H1 (cell line): Measurements from ENCODE around the gene DOK3. TPM values are rescaled to one million over a fixed set of nuclear protein-coding genes. Genes with fewer than 3 reads are reported as not detected.

Experiments
- CTCF ChIA-PET: fragments of 300-600 bp; sonication (Branson Sonifier 250); formaldehyde crosslinking; loops from one replicate; lab custom pipeline; 2021; ENCODE audit not compliant: partially characterized antibody; lab: Charles Lee
- POLR2A ChIA-PET: fragments of 300-600 bp; sonication (Branson Sonifier 250); formaldehyde crosslinking; loops from one replicate; lab custom pipeline; 2021; ENCODE audit warnings: inconsistent platforms; ENCODE audit not compliant: partially characterized antibody; lab: Charles Lee
- DNase-seq, 2 experiments: peaks; one replicate each; pipeline versions ENCODE4 v3.0.0 to v3.0.0-alpha.2; 2010 to 2022; ENCODE audit warnings: low spot score in 2 of 2, low read depth in 1 of 2, mixed read lengths in 1 of 2
- FAIRE-seq: peaks from 2 replicates; lab custom pipeline; 2011; peaks lifted over from hg19 to GRCh38; lab: Jason Lieb, UNC
- H2AFZ ChIP-seq: 2 replicates; pipeline ENCODE4 v1.8.1; 2012; ENCODE audit warnings: low read length, inconsistent platforms
- H2AK5ac ChIP-seq: 2 replicates; pipeline ENCODE4 v1.6.1; 2013; ENCODE audit warnings: low read depth, low read length
- H2BK120ac ChIP-seq: replicated peaks from 2 replicates; pipeline ENCODE3; 2013; ENCODE audit warnings: low read depth, low read length, inconsistent platforms
- H2BK12ac ChIP-seq: 2 replicates; pipeline ENCODE4 v1.6.1; 2013; ENCODE audit warnings: low read depth, low read length
- H2BK15ac ChIP-seq: 2 replicates; pipeline ENCODE4 v1.6.1; 2013; ENCODE audit warnings: low read length
- H2BK20ac ChIP-seq: 2 replicates; pipeline ENCODE4 v1.6.1; 2013; ENCODE audit warnings: low read length
- H2BK5ac ChIP-seq: 2 replicates; pipeline ENCODE4 v1.6.1; 2013; ENCODE audit warnings: low read depth, low read length
- H3K14ac ChIP-seq: 2 replicates; pipeline ENCODE4 v1.6.1; 2013; ENCODE audit warnings: inconsistent platforms; ENCODE audit not compliant: insufficient read length
- H3K18ac ChIP-seq: 2 replicates; pipeline ENCODE4 v1.6.1; 2013; ENCODE audit warnings: low read length; ENCODE audit errors: extremely low read depth
- H3K23ac ChIP-seq: 2 replicates; pipeline ENCODE4 v1.6.1; 2013; ENCODE audit warnings: inconsistent platforms; ENCODE audit not compliant: insufficient read length
- H3K23me2 ChIP-seq: 2 replicates; pipeline ENCODE4 v1.6.1; 2013; ENCODE audit warnings: low read depth, low read length
- H3K27ac ChIP-seq: 2 replicates; pipeline ENCODE4 v1.6.1; 2011; ENCODE audit warnings: low read depth, low read length, inconsistent platforms
- H3K27me3 ChIP-seq, 4 experiments: replicated peaks in 1 of 4; 1 replicate in 1 of 4; 2 replicates in 3 of 4; pipeline versions ENCODE4 v1.6.1 to v1.8.1; 2011 to 2013; ENCODE audit warnings: low read length in 3 of 4, mild to moderate bottlenecking in 3 of 4, inconsistent platforms in 2 of 4, mixed read lengths in 2 of 4, moderate library complexity in 1 of 4; ENCODE audit not compliant: control insufficient read depth in 3 of 4, insufficient read depth in 3 of 4; ENCODE audit errors: extremely low read depth in 1 of 4
- H3K36me3 ChIP-seq, 4 experiments: 2 replicates each; pipeline versions ENCODE4 v1.6.1 to v1.8.1; 2011 to 2013; ENCODE audit warnings: mild to moderate bottlenecking in 4 of 4, low read length in 3 of 4, moderate library complexity in 2 of 4, control low read depth in 1 of 4, inconsistent platforms in 1 of 4; ENCODE audit not compliant: insufficient read depth in 4 of 4, control insufficient read depth in 2 of 4
- H3K4ac ChIP-seq: replicated peaks from 2 replicates; pipeline ENCODE3; 2013; ENCODE audit warnings: low read length, low read depth, mixed read lengths, inconsistent platforms; ENCODE audit not compliant: insufficient read length
- H3K4me1 ChIP-seq, 4 experiments: replicated peaks in 1 of 4; 1 replicate in 1 of 4; 2 replicates in 3 of 4; pipeline versions ENCODE4 v1.6.1 to v1.8.1; 2011 to 2013; ENCODE audit warnings: low read length in 3 of 4, inconsistent platforms in 2 of 4, mixed read lengths in 1 of 4; ENCODE audit not compliant: insufficient read depth in 4 of 4, control insufficient read depth in 3 of 4
- H3K4me2 ChIP-seq, 2 experiments: 2 replicates each; pipeline versions ENCODE4 v1.6.1 to v1.8.1; 2011 to 2013; ENCODE audit warnings: low read depth in 2 of 2, low read length in 2 of 2, control low read depth in 1 of 2, inconsistent platforms in 1 of 2, mild to moderate bottlenecking in 1 of 2; ENCODE audit not compliant: insufficient read depth in 1 of 2
- H3K4me3 ChIP-seq, 4 experiments: fragments of 200-600, 300-600 bp in 1 of 4; sonication (generic), shearing (Covaris generic), sonication (Bioruptor Twin) in 1 of 4; 2 replicates each; pipeline versions ENCODE4 v1.5.1 to v1.8.1; 2011 to 2016; ENCODE audit warnings: low read length in 4 of 4, low read depth in 3 of 4, control low read depth in 2 of 4, inconsistent platforms in 2 of 4, mild to moderate bottlenecking in 2 of 4, mixed read lengths in 1 of 4, moderate library complexity in 1 of 4; ENCODE audit not compliant: insufficient read depth in 2 of 4; ENCODE audit errors: extremely low read depth in 1 of 4
- H3K56ac ChIP-seq: replicated peaks from 2 replicates; pipeline ENCODE3; 2013; ENCODE audit warnings: low read depth, mild to moderate bottlenecking, mixed read lengths, low read length, inconsistent platforms; ENCODE audit not compliant: insufficient read length
- H3K79me1 ChIP-seq: 2 replicates; pipeline ENCODE4 v1.6.1; 2013; ENCODE audit warnings: low read depth, low read length, control low read depth
- H3K79me2 ChIP-seq, 2 experiments: 2 replicates each; pipeline versions ENCODE4 v1.6.1 to v1.8.1; 2012 to 2013; ENCODE audit warnings: low read length in 2 of 2, mild to moderate bottlenecking in 2 of 2, inconsistent platforms in 1 of 2; ENCODE audit not compliant: insufficient read depth in 2 of 2, control insufficient read depth in 1 of 2
- H3K9ac ChIP-seq, 4 experiments: replicated peaks in 1 of 4; 1 replicate in 1 of 4; 2 replicates in 3 of 4; pipeline versions ENCODE4 v1.6.1 to v1.8.1; 2011 to 2013; ENCODE audit warnings: low read depth in 3 of 4, low read length in 3 of 4, control low read depth in 2 of 4, mild to moderate bottlenecking in 2 of 4, moderate library complexity in 2 of 4, inconsistent platforms in 1 of 4; ENCODE audit errors: extremely low read depth in 1 of 4
- H3K9me3 ChIP-seq, 2 experiments: 2 replicates each; pipeline versions ENCODE4 v1.6.1 to v1.8.1; 2012 to 2013; ENCODE audit warnings: mild to moderate bottlenecking in 2 of 2, moderate library complexity in 2 of 2, control low read depth in 1 of 2, inconsistent platforms in 1 of 2, low read depth in 1 of 2, low read length in 1 of 2, mixed read lengths in 1 of 2; ENCODE audit not compliant: insufficient read depth in 2 of 2
- H4K20me1 ChIP-seq, 2 experiments: replicated peaks in 1 of 2; 2 replicates each; pipeline versions ENCODE3 to v1.8.1; 2011 to 2013; ENCODE audit warnings: inconsistent platforms in 2 of 2, low read length in 2 of 2, mild to moderate bottlenecking in 1 of 2; ENCODE audit not compliant: insufficient read depth in 2 of 2, control insufficient read depth in 1 of 2
- H4K5ac ChIP-seq: 2 replicates; pipeline ENCODE4 v1.6.1; 2013; ENCODE audit warnings: low read length, low read depth, mixed read lengths, inconsistent platforms; ENCODE audit not compliant: insufficient read length
- H4K8ac ChIP-seq: 2 replicates; pipeline ENCODE4 v1.8.0; 2013; ENCODE audit warnings: mild to moderate bottlenecking, moderate library complexity, low read length, inconsistent platforms; ENCODE audit not compliant: insufficient read depth; ENCODE audit errors: extremely low read depth
- H4K91ac ChIP-seq: replicated peaks from 2 replicates; pipeline ENCODE3; 2013; ENCODE audit warnings: low read length, mixed read lengths, inconsistent platforms; ENCODE audit not compliant: insufficient read length
- BRCA1 ChIP-seq: IDR thresholded peaks from 2 replicates; pipeline ENCODE4 v1.6.1; 2012; ENCODE audit warnings: low read depth, low read length, improper control_type of control experiment
- EGR1 ChIP-seq: IDR thresholded peaks from 2 replicates; pipeline ENCODE4 v1.6.1; 2011; ENCODE audit warnings: low read depth, low read length, borderline replicate concordance
- GABPA ChIP-seq: IDR thresholded peaks from 2 replicates; pipeline ENCODE4 v1.6.1; 2011; ENCODE audit warnings: mild to moderate bottlenecking, low read length, moderate library complexity, borderline replicate concordance; ENCODE audit not compliant: insufficient read depth
- NRF1 ChIP-seq: IDR thresholded peaks from 2 replicates; pipeline ENCODE4 v1.6.1; 2011; ENCODE audit warnings: mild to moderate bottlenecking, low read depth, low read length, improper control_type of control experiment
- PHF8 ChIP-seq: fragments of 200-600 bp; sonication (generic); conservative IDR thresholded peaks from 2 replicates; pipeline ENCODE4 v1.7.1; 2012; ENCODE audit warnings: low read depth, mild to moderate bottlenecking, inconsistent platforms, low read length, moderate library complexity
- POLR2AphosphoS5 ChIP-seq: IDR thresholded peaks from 2 replicates; pipeline ENCODE4 v1.6.1; 2011; ENCODE audit warnings: low read depth, low read length
- RFX5 ChIP-seq: IDR thresholded peaks from 2 replicates; pipeline ENCODE4 v1.6.1; 2011; ENCODE audit warnings: low read depth, low read length, improper control_type of control experiment, borderline replicate concordance
- SIN3A ChIP-seq, 2 experiments: IDR thresholded peaks in 1 of 2; conservative IDR thresholded peaks in 1 of 2; 2 replicates each; pipeline ENCODE4 v1.6.1; 2011 to 2012; ENCODE audit warnings: low read length in 2 of 2, improper control_type of control experiment in 1 of 2, low read depth in 1 of 2, mild to moderate bottlenecking in 1 of 2
- SIRT6 ChIP-seq: IDR thresholded peaks from one replicate; pipeline ENCODE4 v1.7.1; 2012; ENCODE audit warnings: low read length, inconsistent platforms
- SIX5 ChIP-seq: IDR thresholded peaks from 2 replicates; pipeline ENCODE4 v1.6.1; 2011; ENCODE audit warnings: mild to moderate bottlenecking, low read depth, low read length
- SP1 ChIP-seq: IDR thresholded peaks from 2 replicates; pipeline ENCODE4 v1.6.1; 2011; ENCODE audit warnings: low read depth, low read length
- SP4 ChIP-seq: IDR thresholded peaks from 2 replicates; pipeline ENCODE4 v1.6.1; 2012; ENCODE audit warnings: low read length, inconsistent platforms
- TEAD4 ChIP-seq: IDR thresholded peaks from 2 replicates; pipeline ENCODE4 v1.6.1; 2012; ENCODE audit warnings: low read depth, low read length, inconsistent platforms, mixed read lengths
- WGBS, 2 experiments: shearing (Covaris generic) in 1 of 2; methylation state at CpG; one replicate each; pipeline versions ENCODE4 v1.1.6 to v1.1.7; 2013 to 2015; ENCODE audit warnings: low lambda C conversion rate in 2 of 2, mixed read lengths in 2 of 2, inconsistent platforms in 1 of 2, low coverage in 1 of 2, missing lambda C conversion rate in 1 of 2; ENCODE audit not compliant: insufficient replicate concordance in 2 of 2, insufficient coverage in 1 of 2, insufficient read length in 1 of 2; ENCODE audit errors: extremely low coverage in 1 of 2, missing lambda C conversion rate in 1 of 2; 5-methylcytosine and 5-hydroxymethylcytosine counted together
- polyA plus RNA-seq, 7 experiments: library from polyadenylated mRNA; depleted of rRNA in 3 of 7; stranded (reverse) in 5 of 7; unstranded in 2 of 7; fragments of >200 nt in 5 of 7; fragments of 200-250 nt in 2 of 7; gene quantifications; 1 replicate in 5 of 7; 2 replicates in 1 of 7; 4 replicates in 1 of 7; pipeline versions ENCODE4 v1.2.1 to v1.2.3, GENCODE V29; 2011 to 2013; ENCODE audit warnings: missing spikeins in 2 of 7, mixed read lengths in 2 of 7
- total RNA-seq: library from RNA; stranded (reverse); fragmentation: NEBNext Ultra II Directional; extraction: Animal tissue kit (Norgen Biotek cat#: 25700); gene quantifications from 2 replicates; pipeline ENCODE4 v1.2.1, GENCODE V29; 2021

Gene DOK3
- total and polyA plus RNA-seq, 2 of the 8 experiments (the other 6 are each of a cell fraction or from before 2014, with no cell fraction given), result 4.2 to 6.4 TPM

DNA sequence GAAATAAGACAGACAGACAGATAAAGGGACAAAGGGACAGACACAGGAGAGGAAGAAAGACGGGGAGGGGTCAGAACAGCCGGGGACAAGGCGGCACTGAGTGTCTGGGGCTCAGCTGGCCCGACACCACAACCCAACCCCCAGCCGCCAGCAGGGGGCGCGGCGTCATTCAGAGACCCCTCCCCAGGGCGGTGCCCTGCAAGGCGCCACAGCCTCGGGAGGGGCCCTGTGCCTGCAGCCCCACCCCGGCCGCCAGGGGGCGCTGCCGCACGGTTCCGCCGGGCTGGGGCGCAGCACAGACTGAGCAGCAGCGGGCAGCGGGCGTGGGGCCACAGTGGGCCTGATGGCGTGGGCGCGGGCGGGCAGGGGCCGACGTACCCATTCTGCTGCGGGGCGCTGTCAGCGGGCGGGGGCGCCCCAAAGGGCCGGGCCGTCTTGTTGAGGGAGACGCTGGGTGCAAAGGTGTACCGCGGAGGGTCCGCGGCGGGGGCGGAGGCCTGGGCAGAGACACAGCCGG lies 18.1 kb downstream of the DOK3 start:
- Histone ChIP-seq H4K20me1 (peaks cover 6 to 10% of the 10 kb centered on the region in 2 experiments), H4K5ac (no peak overlapping the region), H3K4ac (no peak overlapping the region), H2BK20ac (no peak overlapping the region), H2BK12ac (0 out of 2 replicates have a peak overlapping the region, but pooled peaks have one; percentile 39), H2BK5ac (no peak overlapping the region), H2AK5ac (no peak overlapping the region), H3K79me2 (peaks cover 0 to 8% of the 10 kb centered on the region in 2 experiments; a peak in 1 of 4 replicates), H2AFZ (no peak overlapping the region), H3K56ac (no peak overlapping the region), H3K18ac (no peak overlapping the region), H3K4me3 (no peak overlapping the region; a peak in 1 of 8 replicates), H3K23ac (no peak overlapping the region), H3K79me1 (peaks cover 7% of the 10 kb centered on the region; the same call in 1 of the 2 replicates), H3K9ac (no peak overlapping the region), H3K27me3 (no peaks in the 10 kb centered on the region), H3K36me3 (peaks cover 25 to 46% (median 37%) of the 10 kb centered on the region in 4 experiments), H3K27ac (no peak overlapping the region), H3K23me2 (peaks cover 1% of the 10 kb centered on the region; the same call in 1 of the 2 replicates), H3K4me1 (peaks cover 0 to 25% (median 23%) of the 10 kb centered on the region in 4 experiments; a peak in 6 of 7 replicates), H3K4me2 (peak overlapping the region in 1 of 2 experiments; percentile 53; a peak in 2 of 4 replicates), H2BK15ac (no peak overlapping the region), H4K8ac (no peak overlapping the region), H4K91ac (no peak overlapping the region), H2BK120ac (no peak overlapping the region), H3K14ac (no peak overlapping the region), H3K9me3 (no peaks in the 10 kb centered on the region)
- WGBS, 2 experiments, result 24% methylated on average over 29 of the region's 43 CpGs; no CpG with 5 or more reads in 1 of the 2 experiments
- ChIA-PET POLR2A (interaction anchor here (0.8 to 67.5 kb wide), 4 partner anchors 12 to 125 kb away, joined by 3 to 3349 read pairs (median 1676); partner anchors contain the start of genes DBN1, DDX41, DOK3 and PDLIM7), CTCF (interaction anchor here (1.0 to 12.7 kb wide), 8 partner anchors 13 to 715 kb away, joined by 3 to 306 read pairs (median 5); partner anchors contain the start of genes DDX41, DOK3 and PDLIM7)
- peak in 1 of 2 experiments; percentile 99 for DNase-seq
- no peak for FAIRE-seq
- TF ChIP-seq SIX5 (no peak), SP4 (no peak), PHF8 (no peak), RFX5 (0 out of 2 replicates have a peak, but pooled peaks have one; percentile 14), NRF1 (no peak), POLR2AphosphoS5 (peak; percentile 36; the same call in 1 of the 2 replicates), SP1 (peak; percentile 66; the same call in 1 of the 2 replicates), BRCA1 (no peak), SIN3A (conservative IDR thresholded peaks at IDR 0.05 in 1 of 2, IDR thresholded peaks at IDR 0.05 in 1 of 2; ENCODE audit: low read depth in 1 of 2, low read length in 2 of 2) (peak in 1 of 2 experiments; percentile 68; a peak in 1 of 4 replicates), EGR1 (no peak), TEAD4 (0 out of 2 replicates have a peak, but pooled peaks have one; percentile 9), GABPA (peak; percentile 79; the same call in 1 of the 2 replicates), SIRT6 (no peak)
